ENCODE data around the gene ANTKMT.

ANTKMT gene

GRCh38 chr16:756428-756827 is 35.5 kb downstream of the ANTKMT start:
- Mint-ChIP-seq H3K4me1 (peaks cover 32% of the 10 kb centered on the region), H3K4me3 (no peak overlapping the region), H3K9me3 (peaks cover 11% of the 10 kb centered on the region), H3K27me3 (ENCODE audit: low read depth, poor library complexity) (peaks cover 33% of the 10 kb centered on the region), H3K36me3 (ENCODE audit: low read depth) (no peaks in the 10 kb centered on the region), H3K27ac (no peak overlapping the region)
- no peak for TF ChIP-seq CTCF (IDR thresholded peaks at IDR 0.05)
- no peak for DNase-seq

GRCh38 chr16:759110-759910 is 38.4 kb downstream of the ANTKMT start:
- DNase-seq: no peak
- no peaks in the 10 kb centered on the region for H3K36me3 Mint-ChIP-seq (ENCODE audit: low read depth)
- peak overlapping the region; percentile 85 for H3K27ac Mint-ChIP-seq

GRCh38 chr16:760065-760464 is 39.1 kb downstream of the ANTKMT start:
- peaks cover 23% of the 10 kb centered on the region for H3K4me1 Mint-ChIP-seq
- peak overlapping the region; percentile 55 for H3K4me3 Mint-ChIP-seq
- H3K27me3 Mint-ChIP-seq (ENCODE audit: low read depth, poor library complexity): peaks cover 6% of the 10 kb centered on the region
- TF ChIP-seq CTCF (IDR thresholded peaks at IDR 0.05): no peak
- peaks cover 11% of the 10 kb centered on the region for H3K9me3 Mint-ChIP-seq
- DNase-seq: no peak
- H3K27ac Mint-ChIP-seq: peak overlapping the region; percentile 85
- H3K36me3 Mint-ChIP-seq (ENCODE audit: low read depth): no peaks in the 10 kb centered on the region

More at GRCh38 chr16:759110-759910, 38.4 kb downstream of the ANTKMT start:
- Mint-ChIP-seq H3K9me3 (peaks cover 11% of the 10 kb centered on the region), H3K4me3 (peak overlapping the region; percentile 55), H3K27me3 (ENCODE audit: low read depth, poor library complexity) (peaks cover 11% of the 10 kb centered on the region), H3K4me1 (peaks cover 23% of the 10 kb centered on the region)
- TF ChIP-seq CTCF (IDR thresholded peaks at IDR 0.05): no peak

GRCh38 chr16:760545-761343 is 39.8 kb downstream of the ANTKMT start, which contains the start of gene MSLN:
Gene MSLN, plus strand, starts transcription at chr16:760734. Its CDS starts 1,947 bp downstream, at chr16:762681.
- TF ChIP-seq CTCF (IDR thresholded peaks at IDR 0.05): no peak
- DNase-seq: no peak
- H3K27me3 Mint-ChIP-seq (ENCODE audit: low read depth, poor library complexity): peaks cover 6% of the 10 kb centered on the region
- peaks cover 11% of the 10 kb centered on the region for H3K9me3 Mint-ChIP-seq
- H3K27ac Mint-ChIP-seq: peak within 1 kb of the TSS; percentile 85
- H3K36me3 Mint-ChIP-seq (ENCODE audit: low read depth): no peaks in the 10 kb centered on the region
- peak within 1 kb of the TSS; percentile 55 for H3K4me3 Mint-ChIP-seq
- peaks cover 24% of the 10 kb centered on the region for H3K4me1 Mint-ChIP-seq

GRCh38 chr16:761625-762513 is 40.9 kb downstream of the ANTKMT start:
- H3K27ac Mint-ChIP-seq: no peak overlapping the region
- DNase-seq: no peak
- H3K27me3 Mint-ChIP-seq (ENCODE audit: low read depth, poor library complexity): peaks cover 4% of the 10 kb centered on the region
- no peak overlapping the region for H3K4me3 Mint-ChIP-seq
- no peaks in the 10 kb centered on the region for H3K36me3 Mint-ChIP-seq (ENCODE audit: low read depth)
- H3K4me1 Mint-ChIP-seq: peaks cover 29% of the 10 kb centered on the region
- peaks cover 5% of the 10 kb centered on the region for H3K9me3 Mint-ChIP-seq
- TF ChIP-seq CTCF (IDR thresholded peaks at IDR 0.05): no peak
